ENCODE measurements around the gene OARD1. TPM values are rescaled to one million over a fixed set of nuclear protein-coding genes. Genes with fewer than 3 reads are reported as not detected.

Gene OARD1
- total RNA-seq, 1 donor from 2014 or later: 10.6 TPM

DNA sequence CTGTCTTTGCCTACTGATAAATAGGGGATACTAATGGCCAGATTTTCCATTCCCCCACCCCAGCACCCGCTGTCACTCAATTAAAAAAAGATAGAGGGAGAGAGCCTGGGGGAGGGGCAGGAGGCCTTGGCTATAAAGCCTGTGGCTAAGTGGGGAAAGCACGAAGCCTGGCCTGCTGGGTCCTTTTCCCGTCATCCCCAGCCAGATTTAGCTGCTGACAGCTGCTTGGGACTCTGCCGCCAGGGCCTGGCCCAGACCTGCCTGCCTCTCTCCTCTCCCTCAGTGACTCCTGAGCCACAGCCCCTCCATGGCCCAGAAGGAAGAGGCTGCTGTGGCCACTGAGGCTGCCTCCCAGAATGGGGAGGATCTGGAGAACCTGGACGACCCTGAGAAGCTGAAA, 19.1 kb downstream of the OARD1 start, which contains the start of gene APOBEC2:
Gene APOBEC2, plus strand, starts transcription at position 162 of the 400 bp plus-strand sequence. Its CDS starts 146 bp downstream, at position 308.
- no peak within 1 kb of the TSS for H3K4me3 Mint-ChIP-seq (ENCODE audit: unreplicated experiment)
- peaks cover 3% of the 10 kb centered on the region for H3K27me3 Mint-ChIP-seq (ENCODE audit: low read depth, unreplicated experiment)
- Histone ChIP-seq H3K4me1 (ENCODE audit: insufficient read depth, low read length) (no peaks in the 10 kb centered on the region), H3K36me3 (ENCODE audit: insufficient read depth, low read length) (no peaks in the 10 kb centered on the region), H3K27me3 (ENCODE audit: insufficient read depth, low read length) (no peaks in the 10 kb centered on the region), H3K9me3 (ENCODE audit: insufficient read depth, low read depth, low read length) (no peaks in the 10 kb centered on the region), H3K79me2 (ENCODE audit: insufficient read depth, low read length) (no peaks in the 10 kb centered on the region), H3K27ac (ENCODE audit: low read depth, low read length) (no peak within 1 kb of the TSS), H4K20me1 (ENCODE audit: insufficient read depth, low read length) (no peaks in the 10 kb centered on the region), H3K4me3 (ENCODE audit: insufficient read depth, low read depth, low read length) (no peak within 1 kb of the TSS), H2AFZ (ENCODE audit: low read depth, low read length) (no peak within 1 kb of the TSS), H3K4me2 (ENCODE audit: low read length) (no peak within 1 kb of the TSS), H3K9ac (ENCODE audit: low read length) (no peak within 1 kb of the TSS)
- FAIRE-seq (no peak), DNase-seq (ENCODE audit: low read depth) (no peak)
- H3K9me3 Mint-ChIP-seq (ENCODE audit: unreplicated experiment): peaks cover 2% of the 10 kb centered on the region
- H3K27ac Mint-ChIP-seq (ENCODE audit: unreplicated experiment): no peak within 1 kb of the TSS
- no peaks in the 10 kb centered on the region for H3K36me3 Mint-ChIP-seq (ENCODE audit: low read depth, unreplicated experiment)
- peaks cover 17% of the 10 kb centered on the region for H3K4me1 Mint-ChIP-seq (ENCODE audit: low read depth, unreplicated experiment)
- no peak for TF ChIP-seq CTCF (IDR thresholded peaks at IDR 0.05; ENCODE audit: insufficient read depth, low read depth, low read length)

GRCh38 chr6:41051873-41052272, 20.3 kb downstream of the OARD1 start:
- Histone ChIP-seq H3K4me3 (ENCODE audit: insufficient read depth, low read depth, low read length) (no peak overlapping the region), H4K20me1 (ENCODE audit: insufficient read depth, low read length) (no peaks in the 10 kb centered on the region), H3K27ac (ENCODE audit: low read depth, low read length) (no peak overlapping the region), H2AFZ (ENCODE audit: low read depth, low read length) (no peak overlapping the region), H3K9me3 (ENCODE audit: insufficient read depth, low read depth, low read length) (no peaks in the 10 kb centered on the region), H3K27me3 (ENCODE audit: insufficient read depth, low read length) (no peaks in the 10 kb centered on the region), H3K4me1 (ENCODE audit: insufficient read depth, low read length) (no peaks in the 10 kb centered on the region), H3K36me3 (ENCODE audit: insufficient read depth, low read length) (no peaks in the 10 kb centered on the region), H3K9ac (ENCODE audit: low read length) (no peak overlapping the region), H3K4me2 (ENCODE audit: low read length) (no peak overlapping the region), H3K79me2 (ENCODE audit: insufficient read depth, low read length) (no peaks in the 10 kb centered on the region)
- no peak for DNase-seq (ENCODE audit: low read depth)
- Mint-ChIP-seq H3K9me3 (ENCODE audit: unreplicated experiment) (peaks cover 2% of the 10 kb centered on the region), H3K36me3 (ENCODE audit: low read depth, unreplicated experiment) (no peaks in the 10 kb centered on the region), H3K4me1 (ENCODE audit: low read depth, unreplicated experiment) (peaks cover 17% of the 10 kb centered on the region), H3K27me3 (ENCODE audit: low read depth, unreplicated experiment) (peaks cover 7% of the 10 kb centered on the region), H3K4me3 (ENCODE audit: unreplicated experiment) (no peak overlapping the region), H3K27ac (ENCODE audit: unreplicated experiment) (no peak overlapping the region)
- TF ChIP-seq EZH2 (IDR thresholded peaks at IDR 0.05; ENCODE audit: insufficient read depth, low read length) (no peak), CTCF (IDR thresholded peaks at IDR 0.05; ENCODE audit: insufficient read depth, low read depth, low read length) (no peak)
- no peak for FAIRE-seq

DNA sequence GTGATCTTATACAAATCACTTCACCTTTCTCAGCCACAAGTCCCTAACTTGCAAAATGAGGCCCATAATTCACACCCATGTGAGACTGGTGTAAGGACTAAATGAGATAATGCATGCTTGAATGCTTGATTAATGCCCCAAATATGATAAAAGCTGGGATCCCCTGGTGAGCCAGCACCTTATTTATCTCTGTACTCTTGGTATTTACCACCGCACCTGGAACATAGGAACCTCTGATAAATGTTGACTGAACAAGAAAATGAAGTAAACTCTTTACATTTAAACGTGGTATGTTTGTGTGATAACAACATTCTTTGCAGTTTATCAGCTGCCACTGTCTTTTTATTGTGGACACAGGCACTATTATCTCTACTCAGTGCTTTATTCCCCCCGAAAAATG, 21.6 kb downstream of the OARD1 start:
- no peak overlapping the region for H3K27ac Mint-ChIP-seq (ENCODE audit: unreplicated experiment)
- Histone ChIP-seq H3K79me2 (ENCODE audit: insufficient read depth, low read length) (no peaks in the 10 kb centered on the region), H3K4me1 (ENCODE audit: insufficient read depth, low read length) (no peaks in the 10 kb centered on the region), H2AFZ (ENCODE audit: low read depth, low read length) (no peak overlapping the region), H3K9ac (ENCODE audit: low read length) (no peak overlapping the region), H3K27ac (ENCODE audit: low read depth, low read length) (no peak overlapping the region), H3K4me3 (ENCODE audit: insufficient read depth, low read depth, low read length) (no peak overlapping the region), H3K9me3 (ENCODE audit: insufficient read depth, low read depth, low read length) (no peaks in the 10 kb centered on the region), H3K27me3 (ENCODE audit: insufficient read depth, low read length) (no peaks in the 10 kb centered on the region), H3K36me3 (ENCODE audit: insufficient read depth, low read length) (no peaks in the 10 kb centered on the region), H4K20me1 (ENCODE audit: insufficient read depth, low read length) (no peaks in the 10 kb centered on the region), H3K4me2 (ENCODE audit: low read length) (no peak overlapping the region)
- no peak for DNase-seq (ENCODE audit: low read depth)
- no peaks in the 10 kb centered on the region for H3K9me3 Mint-ChIP-seq (ENCODE audit: unreplicated experiment)
- no peaks in the 10 kb centered on the region for H3K36me3 Mint-ChIP-seq (ENCODE audit: low read depth, unreplicated experiment)
- FAIRE-seq: no peak
- no peak for TF ChIP-seq CTCF (IDR thresholded peaks at IDR 0.05; ENCODE audit: insufficient read depth, low read depth, low read length)
- TF ChIP-seq EZH2 (IDR thresholded peaks at IDR 0.05; ENCODE audit: insufficient read depth, low read length): no peak
- peaks cover 6% of the 10 kb centered on the region for H3K27me3 Mint-ChIP-seq (ENCODE audit: low read depth, unreplicated experiment)
- no peak overlapping the region for H3K4me3 Mint-ChIP-seq (ENCODE audit: unreplicated experiment)
- H3K4me1 Mint-ChIP-seq (ENCODE audit: low read depth, unreplicated experiment): peaks cover 17% of the 10 kb centered on the region
